ENCODE results near the gene INPP1.

INPP1 gene

GRCh38 chr2:190365499-190366204 lies 22.3 kb downstream of the INPP1 start:
- no peak for DNase-seq

GRCh38 chr2:190366248-190366753 lies 22.9 kb downstream of the INPP1 start:
- DNase-seq, result no peak

- DNase-seq, result no peak
Measured at GRCh38 chr2:190367091-190367490, 23.7 kb downstream of the INPP1 start.

GRCh38 chr2:190369635-190370034 lies 26.2 kb downstream of the INPP1 start:
- DNase-seq, result no peak

- no peak for DNase-seq
Measured at GRCh38 chr2:190376083-190376482, 32.7 kb downstream of the INPP1 start.

GRCh38 chr2:190376591-190377245 lies 33.3 kb downstream of the INPP1 start:
- no peak for DNase-seq

GRCh38 chr2:190378880-190379237 lies 35.5 kb downstream of the INPP1 start:
- no peak for DNase-seq

- no peak for DNase-seq
Measured at GRCh38 chr2:190379249-190379964, 36.0 kb downstream of the INPP1 start.

GRCh38 chr2:190380962-190381412 lies 37.6 kb downstream of the INPP1 start:
- no peak for DNase-seq

- peak; percentile 1 to 38 for DNase-seq
Measured at GRCh38 chr2:190382851-190383250, 39.5 kb downstream of the INPP1 start.

- DNase-seq, result no peak
Measured at GRCh38 chr2:190387422-190387821, 44.0 kb downstream of the INPP1 start.

GRCh38 chr2:190396271-190396670 lies 52.9 kb downstream of the INPP1 start:
- DNase-seq, result no peak

GRCh38 chr2:190402986-190403603 lies 59.7 kb downstream of the INPP1 start:
- DNase-seq, result no peak

GRCh38 chr2:190404487-190404886 lies 61.1 kb downstream of the INPP1 start:
- DNase-seq, result peak; percentile 44 to 45

- DNase-seq, result no peak
Measured at GRCh38 chr2:190405070-190405469, 61.7 kb downstream of the INPP1 start.

GRCh38 chr2:190405995-190406394 lies 62.6 kb downstream of the INPP1 start:
- DNase-seq, result no peak

GRCh38 chr2:190406805-190407204 lies 63.4 kb downstream of the INPP1 start:
- no peak for DNase-seq

- DNase-seq, result no peak
Measured at GRCh38 chr2:190407246-190407661, 63.9 kb downstream of the INPP1 start.

GRCh38 chr2:190407662-190408537 lies 64.5 kb downstream of the INPP1 start, which contains the start of gene MFSD6:
MFSD6 (plus strand) TSS chr2:190408355; CDS start chr2:190436030, 27,675 bp downstream.
- peak in 1 of 2 experiments; percentile 12 for DNase-seq

GRCh38 chr2:190408538-190409271 lies 65.3 kb downstream of the INPP1 start:
- DNase-seq, result peak; percentile 10 to 26

- no peak for DNase-seq
Measured at GRCh38 chr2:190409616-190410015, 66.2 kb downstream of the INPP1 start.
